GM21528 (cell line): ENCODE results near the gene BCL2L15.
"Not testable (repeated sequence)": the region's sequence is repeated elsewhere in the genome, so short reads cannot be mapped to it uniquely, and the experiment has no call there.

Experiments
- ATAC-seq: cut with Tn5 transposase; IDR thresholded peaks from one replicate; pipeline ENCODE4 v1.9.1; 2021; ENCODE audit warnings: mild to moderate bottlenecking, moderate library complexity; ENCODE audit not compliant: unreplicated experiment, low FRiP score

The BCL2L15 gene

DNA sequence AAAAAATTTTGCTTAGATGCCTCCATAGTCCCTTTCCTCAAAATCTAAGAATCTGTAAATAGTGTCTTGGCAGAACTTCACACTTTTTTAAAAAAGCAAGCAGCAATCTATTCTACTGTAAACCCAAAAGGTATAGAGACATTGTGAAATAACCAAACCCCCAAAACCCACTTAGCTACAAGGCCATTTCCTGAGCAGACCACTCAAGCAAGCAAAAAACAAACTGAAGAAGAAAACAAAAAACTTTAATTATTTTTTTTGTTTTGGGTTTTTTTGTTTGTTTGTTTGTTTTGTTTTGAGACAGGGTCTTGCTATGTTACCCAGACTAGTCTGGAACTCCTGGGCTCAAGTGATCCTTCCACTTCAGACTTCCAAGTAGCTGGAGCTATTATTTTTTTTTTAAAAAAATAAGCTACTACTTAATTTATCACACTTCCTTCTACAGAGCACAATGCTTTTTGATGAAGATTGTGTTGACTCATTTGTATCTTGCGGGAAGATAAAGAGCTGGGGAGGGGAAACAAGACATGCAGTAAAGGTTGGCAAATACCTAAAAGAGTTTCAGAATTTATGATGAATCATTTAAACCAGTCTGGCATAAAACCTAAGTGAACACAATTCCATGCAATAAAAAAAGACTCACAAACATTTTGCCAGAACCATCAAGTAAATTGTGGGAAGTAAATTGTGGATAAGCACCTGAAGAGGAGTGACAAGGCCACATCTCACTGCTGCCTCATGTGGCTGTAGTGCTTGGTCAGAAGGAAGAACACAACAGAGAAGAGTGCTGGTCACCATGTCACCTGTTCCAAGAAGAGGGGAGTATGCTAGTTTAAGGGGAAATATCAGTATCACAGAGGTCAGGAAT lies 13.1 kb downstream of the BCL2L15 start:
- ATAC-seq: no peak

DNA sequence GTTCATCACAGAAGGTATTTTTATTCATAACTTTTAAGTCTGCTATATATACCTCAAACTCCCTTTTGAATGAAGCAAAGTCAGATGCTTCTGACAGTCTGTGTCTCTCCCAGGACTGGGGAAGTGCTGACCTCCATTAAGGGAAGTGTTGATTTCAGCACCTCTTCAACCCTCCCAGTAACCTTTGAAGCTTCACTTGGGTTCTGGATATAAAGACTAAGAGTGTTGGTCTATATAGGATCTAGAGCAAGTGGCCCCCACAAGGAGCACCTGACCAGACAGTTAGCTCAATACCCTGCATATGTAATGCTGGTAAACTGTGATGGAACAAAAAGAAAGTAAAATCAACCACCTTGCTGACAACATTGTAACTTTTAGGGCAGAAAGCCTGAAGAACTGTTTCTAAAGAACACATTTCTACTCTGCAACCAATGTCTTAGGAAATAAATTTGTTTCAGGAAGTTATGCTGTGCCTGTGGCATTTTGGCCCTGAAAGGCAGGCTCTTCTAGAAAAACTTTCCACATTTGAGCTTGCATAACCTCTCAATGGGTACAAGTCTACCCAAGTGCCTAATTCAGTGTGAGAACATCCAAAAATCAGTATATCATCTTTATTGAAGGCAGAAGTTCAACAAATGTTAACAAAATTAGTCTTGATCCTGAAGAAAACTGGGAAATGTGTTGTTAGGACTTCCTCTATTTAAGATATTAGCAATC lies 15.0 kb downstream of the BCL2L15 start:
- peak; percentile 9 for ATAC-seq

DNA sequence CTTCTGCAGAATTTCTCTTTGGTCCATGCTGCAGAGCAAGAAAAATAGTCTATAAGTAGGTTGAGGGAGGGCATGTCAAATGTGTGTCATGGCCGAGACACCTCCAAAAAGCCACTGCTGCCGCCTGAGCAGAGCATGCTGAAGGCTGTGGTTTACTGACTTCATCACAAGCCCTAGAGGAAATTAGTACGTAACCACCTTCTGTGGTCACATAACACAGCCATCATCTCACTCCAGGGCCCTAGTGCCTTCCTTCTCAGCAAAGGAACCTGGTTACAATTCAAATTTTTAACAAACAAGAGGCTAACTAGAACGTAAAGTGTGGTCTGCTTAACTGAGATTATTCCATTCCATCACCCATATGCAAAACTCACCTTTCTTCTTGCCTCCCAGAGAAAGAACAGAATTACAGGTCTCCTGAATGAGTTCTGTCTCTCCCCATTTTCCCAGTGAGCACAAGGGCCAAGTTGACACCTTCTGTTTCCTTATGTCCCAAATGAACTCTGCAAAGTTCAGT lies 15.7 kb downstream of the BCL2L15 start, which contains the start of gene PTPN22:
Gene PTPN22, minus strand, starts transcription at position 116 of the 517 bp plus-strand sequence.
- peak; percentile 90 for ATAC-seq

DNA sequence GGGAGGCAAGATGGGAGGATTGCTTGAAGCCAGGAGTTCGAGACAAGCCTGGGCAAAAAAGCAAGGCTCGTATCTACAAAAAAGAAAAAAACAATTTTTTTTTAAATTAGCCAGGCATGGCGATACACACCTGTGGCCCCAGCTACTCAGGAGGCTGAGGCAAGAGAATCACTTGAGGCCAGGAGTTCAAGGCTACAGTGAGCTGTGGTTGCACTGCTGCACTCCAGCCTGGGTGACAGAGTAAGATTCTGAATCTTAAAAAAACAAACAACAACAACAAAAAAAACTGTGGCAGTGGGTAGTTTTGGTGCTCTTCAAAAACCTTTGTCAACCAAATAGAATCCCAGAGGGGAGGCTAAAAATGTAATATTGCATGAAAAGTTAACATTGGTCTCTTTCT lies 16.6 kb downstream of the BCL2L15 start:
- no peak for ATAC-seq

DNA sequence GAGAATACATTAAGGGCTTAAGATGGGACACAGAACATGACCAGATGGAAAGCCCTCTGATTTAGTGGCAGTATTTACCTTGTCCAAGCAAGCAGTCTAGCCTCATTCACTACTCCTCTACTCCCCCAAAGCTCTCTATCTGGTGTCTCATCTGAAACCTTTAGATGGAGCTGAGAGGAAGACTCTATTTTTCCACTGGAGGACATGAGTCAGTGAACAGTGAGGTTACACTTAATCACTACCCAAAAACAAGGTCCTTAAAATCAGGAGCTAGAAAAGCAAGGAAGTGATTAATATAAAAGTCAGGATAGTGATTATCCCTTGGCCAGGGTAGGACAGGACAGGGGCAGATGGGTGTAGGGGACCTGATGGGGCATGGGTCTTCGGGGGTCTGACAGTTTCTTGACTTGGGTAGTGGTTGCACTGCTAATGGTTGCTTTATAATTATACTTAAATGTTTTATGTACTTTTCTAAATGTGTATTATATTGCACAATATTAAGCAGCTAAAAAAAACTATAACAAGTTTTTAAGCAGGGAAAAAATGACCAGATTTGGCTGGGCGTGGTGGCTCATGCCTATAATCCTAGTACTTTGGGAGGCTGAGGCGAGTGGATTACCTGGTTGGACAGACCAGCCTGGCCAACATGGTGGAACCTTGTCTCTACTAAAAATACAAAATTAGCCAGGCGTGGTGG lies 18.8 kb downstream of the BCL2L15 start:
- no peak for ATAC-seq

DNA sequence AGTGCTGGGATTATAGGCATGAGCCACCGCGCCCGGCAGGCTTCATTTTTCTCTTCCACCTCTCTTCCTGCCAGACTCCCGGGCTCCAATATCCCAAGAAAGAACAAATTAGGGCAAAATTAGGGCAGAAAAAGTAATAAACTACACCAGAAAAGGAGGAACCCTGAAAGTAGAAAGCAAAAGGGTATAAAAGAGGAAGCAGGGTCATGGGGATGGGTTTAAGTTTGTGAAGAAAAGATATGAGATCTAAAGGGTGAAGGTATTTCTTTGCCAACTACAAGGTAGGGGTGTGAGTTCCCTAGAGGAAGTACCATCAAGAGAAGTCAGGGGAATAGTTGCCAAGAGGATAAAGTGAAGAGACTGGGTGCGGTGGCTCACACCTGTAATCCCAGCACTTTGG lies 25.7 kb downstream of the BCL2L15 start:
- ATAC-seq: no peak

DNA sequence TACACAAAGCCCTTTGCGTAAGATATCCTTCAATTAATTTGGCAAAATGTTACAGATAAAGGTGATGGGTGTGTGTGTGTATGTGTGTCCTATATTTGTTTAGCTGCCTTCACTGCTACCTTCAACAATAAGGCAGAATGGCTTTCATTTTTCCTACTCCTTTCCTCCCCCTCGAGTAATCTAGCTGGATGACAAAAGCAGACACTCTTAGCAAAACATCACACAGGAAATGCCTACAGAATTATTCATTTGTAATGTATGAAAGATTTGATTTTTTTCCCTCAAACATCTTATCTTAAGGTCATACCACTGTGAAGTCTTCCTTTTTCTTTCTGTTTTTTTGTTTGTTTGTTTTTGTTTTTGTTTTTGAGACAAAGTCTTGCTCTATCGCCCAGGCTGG lies 26.5 kb downstream of the BCL2L15 start:
- no peak for ATAC-seq

DNA sequence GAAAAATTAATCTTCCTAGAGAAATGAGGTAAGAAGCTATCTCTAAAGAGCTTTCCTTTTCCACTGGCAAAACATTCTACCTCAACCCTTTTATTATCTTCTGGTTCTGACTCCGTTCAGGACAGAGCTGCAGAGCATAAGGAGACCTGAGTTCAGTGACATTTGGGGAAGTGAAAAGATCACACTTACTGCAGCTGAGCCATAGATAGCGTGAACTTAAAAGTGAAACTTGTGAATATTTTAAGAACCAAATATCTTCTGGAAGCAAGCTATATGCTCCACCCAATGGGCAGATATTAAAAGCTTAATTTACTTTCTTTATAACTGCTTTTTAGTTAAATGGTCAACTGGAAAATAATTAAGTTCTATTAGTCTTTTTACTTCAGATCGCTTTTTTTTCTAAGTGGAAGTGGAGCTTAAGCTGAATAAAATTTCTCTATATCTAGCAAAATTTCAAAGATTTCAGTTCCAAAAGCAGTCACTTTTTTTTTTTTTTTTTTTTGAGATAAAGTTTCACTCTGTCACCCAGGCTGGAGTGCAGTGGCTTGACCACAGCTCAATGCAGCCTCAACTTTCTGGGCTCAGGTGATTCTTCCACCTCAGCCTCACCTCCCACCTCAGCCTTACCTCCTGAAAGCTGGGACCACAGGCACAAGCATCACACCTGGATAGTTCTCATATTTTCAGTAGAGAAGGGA lies 27.8 kb downstream of the BCL2L15 start:
- peak; percentile 84 for ATAC-seq

DNA sequence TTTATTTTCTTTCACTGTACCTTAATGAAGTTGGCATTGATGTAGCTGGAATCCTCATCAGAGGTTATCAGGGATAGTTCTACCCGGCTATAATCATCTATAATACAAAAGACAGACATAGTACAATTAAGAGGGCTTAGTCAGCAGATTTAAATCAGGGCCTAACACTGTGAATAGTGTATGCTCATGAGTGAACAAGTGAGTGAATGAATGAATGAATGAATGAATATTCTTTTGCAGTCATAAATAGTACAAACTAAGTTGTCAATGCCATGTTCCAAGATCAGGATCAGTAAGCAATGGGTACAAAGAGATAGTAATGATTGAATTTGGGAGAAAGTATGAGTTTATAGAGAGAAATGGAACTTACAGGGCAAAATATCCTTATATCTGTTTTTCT lies 28.4 kb downstream of the BCL2L15 start:
- no peak for ATAC-seq

DNA sequence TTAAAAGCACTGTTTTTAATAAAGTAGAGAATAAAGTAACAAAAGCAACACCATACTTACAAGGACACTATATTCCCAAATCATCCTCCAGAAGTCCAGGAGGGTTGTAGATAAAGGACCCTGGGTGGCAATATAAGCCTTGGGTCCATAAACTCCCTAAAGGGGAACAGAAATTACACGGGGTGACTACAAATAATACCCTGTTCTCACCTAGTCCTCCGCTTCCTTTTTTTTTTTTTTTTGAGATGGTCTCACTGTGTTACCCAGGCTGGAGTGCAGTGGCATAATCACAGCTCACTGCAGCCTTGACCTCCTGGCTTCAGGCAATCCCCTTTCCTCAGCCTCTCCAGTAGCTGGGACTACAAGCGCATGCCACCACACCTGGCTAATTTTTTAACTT lies 29.0 kb downstream of the BCL2L15 start:
- peak; percentile 47 for ATAC-seq

DNA sequence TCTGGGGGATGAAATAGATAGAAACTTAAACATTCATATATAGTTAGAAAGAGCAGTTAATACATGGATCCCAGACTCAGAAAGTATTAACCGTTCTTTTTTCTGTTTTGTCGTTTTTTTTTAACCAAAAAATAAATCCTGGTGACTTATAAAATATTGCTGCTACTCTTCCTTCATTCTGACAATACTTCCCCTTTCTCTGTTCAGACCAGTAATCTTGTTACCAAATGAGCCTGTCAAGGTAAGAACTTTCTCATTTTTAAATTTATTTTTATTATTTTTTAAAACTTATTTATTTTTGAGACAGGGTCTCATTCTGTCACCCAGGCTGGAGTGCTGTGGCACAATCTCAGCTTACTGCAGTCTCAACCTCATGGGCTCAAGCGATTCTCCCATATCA lies 29.6 kb downstream of the BCL2L15 start:
- no peak for ATAC-seq

DNA sequence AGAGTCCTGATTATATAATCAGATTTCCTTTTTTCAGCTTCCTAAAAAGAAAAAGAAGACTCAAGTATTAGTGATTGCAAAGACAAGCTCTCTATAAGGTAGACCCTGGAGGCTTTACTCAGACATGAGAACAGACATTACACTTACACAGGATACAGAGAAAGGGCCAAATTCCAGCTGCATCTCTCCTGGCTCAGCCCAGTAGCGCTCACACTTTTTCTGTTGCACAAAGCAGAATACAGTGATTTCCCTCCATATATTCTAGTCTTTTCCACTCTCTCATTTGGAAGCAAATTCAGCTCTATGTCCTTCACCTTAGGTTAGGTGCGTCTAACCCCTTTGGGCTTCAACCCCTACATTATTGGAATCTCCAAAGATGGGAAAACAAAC lies 31.0 kb downstream of the BCL2L15 start:
- no peak for ATAC-seq

DNA sequence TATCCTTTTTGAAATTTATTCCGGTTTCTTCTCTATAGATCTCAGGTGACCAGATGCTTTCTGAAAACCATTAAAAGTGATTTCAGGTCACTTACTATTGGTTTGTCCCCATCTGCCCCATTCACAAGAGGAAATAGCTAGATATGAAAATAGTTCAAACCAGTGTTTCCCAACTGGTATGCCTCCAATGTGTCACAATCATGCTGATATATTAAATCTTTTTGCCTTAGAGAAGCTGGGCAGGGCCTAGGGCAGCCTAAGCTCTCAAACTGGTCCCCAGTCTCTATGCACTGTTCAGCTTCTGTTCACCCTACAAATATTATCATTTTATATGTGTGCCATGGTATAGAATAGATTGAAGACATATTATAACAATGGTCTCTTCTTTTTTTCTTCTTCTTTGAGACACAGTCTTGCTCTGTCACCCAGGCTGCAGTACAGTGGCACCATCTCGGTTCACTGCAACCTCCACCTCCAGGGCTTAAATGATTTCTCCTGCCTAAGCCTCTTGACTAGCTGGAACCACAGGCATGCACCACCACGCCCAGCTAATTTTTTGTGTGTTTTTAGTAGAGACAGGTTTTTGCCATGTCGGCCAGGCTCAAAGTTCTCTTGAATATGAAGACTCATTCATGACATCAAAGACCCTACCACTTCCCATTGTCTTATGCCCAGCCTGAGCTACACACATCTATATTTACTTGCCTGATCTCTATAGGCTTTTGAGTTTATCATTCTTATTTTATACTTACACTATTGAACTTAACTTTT lies 31.6 kb downstream of the BCL2L15 start:
- no peak for ATAC-seq

DNA sequence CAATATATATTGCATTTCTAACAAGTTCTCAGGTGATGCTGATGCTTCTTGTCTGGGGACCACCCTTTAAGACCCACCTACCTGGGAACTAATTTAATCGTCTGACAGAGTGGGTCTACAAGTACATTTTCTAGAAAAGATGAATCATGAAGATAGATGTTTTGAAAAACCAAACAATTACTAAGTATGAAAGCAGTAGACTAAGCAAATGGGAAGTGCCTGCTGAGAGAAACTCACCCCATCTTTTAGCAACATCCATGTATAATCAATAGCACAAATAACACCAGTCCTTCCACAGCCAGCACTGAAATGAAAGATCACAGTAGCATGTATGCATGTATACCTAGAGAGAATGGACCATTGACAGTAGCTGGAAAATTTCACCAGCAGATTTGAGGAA lies 33.1 kb downstream of the BCL2L15 start:
- no peak for ATAC-seq

DNA sequence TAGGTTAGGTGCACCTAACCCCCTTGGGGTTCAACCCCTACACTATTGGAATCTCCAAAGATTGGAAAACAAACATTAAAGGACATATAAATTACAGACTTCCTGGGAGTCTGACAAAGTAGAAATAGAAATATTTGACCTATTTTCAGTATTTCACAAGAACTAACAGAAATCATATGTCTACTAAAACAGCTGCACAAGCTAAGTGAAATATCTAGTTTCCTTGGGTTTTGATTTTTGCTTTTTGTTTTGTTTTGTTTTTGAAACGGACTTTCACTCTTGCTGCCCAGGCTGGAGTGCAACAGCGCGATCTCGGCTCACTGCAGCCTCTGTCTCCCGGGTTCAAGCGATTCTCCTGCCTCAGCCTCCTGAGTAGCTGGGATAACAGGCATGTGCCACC lies 34.7 kb downstream of the BCL2L15 start:
- ATAC-seq: not testable (repeated sequence)

DNA sequence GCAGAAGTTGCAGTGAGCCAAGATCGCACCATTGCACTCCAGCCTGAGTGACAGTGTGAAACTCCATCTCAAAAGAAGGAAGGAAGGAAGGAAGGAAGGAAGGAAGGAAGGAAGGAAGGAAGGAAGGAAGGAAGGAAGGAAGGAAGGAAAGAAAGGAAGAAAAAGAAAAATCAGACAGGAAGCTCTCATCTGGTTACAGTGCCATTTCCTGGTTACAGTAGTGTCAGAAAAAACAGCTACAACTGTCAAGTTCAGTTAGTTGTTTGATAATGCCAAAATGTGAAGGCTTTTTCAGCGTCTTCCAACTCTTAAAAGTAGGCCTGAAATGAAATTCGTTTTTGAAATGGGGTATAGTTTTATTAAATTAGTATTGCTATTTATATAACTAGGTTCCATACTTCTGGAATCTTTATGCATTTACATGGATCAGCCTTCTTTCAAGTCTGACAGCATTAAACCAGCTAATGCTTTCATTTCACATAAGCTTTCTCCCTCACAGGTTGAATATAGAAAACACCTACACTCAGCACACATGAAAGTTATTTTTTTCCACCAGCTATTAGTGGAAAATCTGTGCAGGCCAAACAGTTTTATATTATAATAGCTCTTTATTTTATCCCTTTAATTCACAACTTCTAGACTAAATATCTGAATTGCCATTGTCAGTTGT lies 37.1 kb downstream of the BCL2L15 start:
- no peak for ATAC-seq

DNA sequence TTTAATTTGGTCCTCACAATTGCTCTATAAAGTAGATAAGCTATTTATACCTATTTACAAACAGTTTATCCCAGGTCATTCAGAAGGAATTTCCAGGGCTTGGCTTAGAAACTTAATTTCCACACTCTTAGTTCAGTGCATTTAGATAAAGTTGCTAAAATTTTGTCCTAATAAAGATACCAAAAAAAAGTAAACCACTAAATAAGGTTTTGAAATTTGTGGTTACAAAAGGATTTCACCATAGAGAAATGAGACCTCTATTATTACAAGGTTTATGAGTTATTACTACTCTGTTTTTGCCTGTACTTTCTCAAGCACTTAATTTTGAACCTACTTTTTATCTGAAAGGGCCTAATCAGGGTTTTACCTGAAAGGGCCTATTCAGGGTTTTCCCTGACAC lies 38.3 kb downstream of the BCL2L15 start:
- no peak for ATAC-seq

DNA sequence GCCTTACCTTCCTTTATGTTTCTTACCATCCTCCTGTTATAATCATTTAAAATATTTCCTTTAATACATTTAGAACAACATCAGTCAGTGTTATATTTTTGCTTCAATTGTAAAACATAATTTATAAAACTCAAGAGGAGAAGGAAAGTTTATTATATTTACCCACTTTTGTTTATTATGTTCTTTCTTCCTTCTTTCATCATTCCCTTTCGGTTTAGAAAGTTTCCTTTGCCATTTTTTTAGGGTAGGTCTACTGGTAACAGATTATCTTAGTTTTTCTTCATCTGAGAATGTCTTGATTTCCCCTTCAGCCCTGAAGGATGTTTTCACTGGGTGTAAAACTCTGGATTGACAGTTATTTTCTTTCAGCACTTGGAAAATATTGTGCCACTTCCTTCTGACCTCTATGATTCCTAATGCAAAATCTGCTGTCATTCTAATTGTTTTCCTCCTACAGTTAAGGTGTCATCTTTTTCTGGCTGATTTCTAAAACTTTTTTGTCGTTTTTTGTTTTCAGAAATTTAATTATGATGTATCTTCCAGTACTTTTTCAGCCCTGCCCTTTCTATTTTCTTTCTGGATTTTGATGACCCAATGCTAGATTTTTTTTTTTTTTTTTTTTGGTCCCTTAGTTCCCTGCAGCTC lies 40.9 kb downstream of the BCL2L15 start:
- ATAC-seq: no peak

DNA sequence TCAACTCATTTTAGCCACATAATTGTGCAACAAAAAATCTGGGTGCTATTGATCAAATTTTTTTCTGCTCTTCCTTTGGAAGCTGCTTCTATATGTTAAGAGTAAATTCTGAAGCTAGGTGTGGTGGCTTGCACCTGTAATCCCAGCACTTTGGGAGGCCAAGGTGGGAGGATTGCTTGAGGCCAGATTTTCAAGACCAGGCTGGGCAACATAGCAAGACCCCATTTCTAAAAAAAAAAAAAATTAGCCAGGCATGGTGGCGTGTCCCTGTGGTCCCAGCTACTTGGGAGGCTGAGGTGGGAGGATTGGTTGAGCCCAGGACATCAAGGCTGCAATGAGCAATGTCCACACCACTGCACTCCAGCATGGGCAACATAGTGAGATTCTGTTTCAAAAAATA lies 50.8 kb downstream of the BCL2L15 start:
- ATAC-seq: no peak
